Erythroblast (primary cell): Measurements from ENCODE around the gene CEMIP.

Experiments
- GATA1 ChIP-seq: IDR thresholded peaks from 2 replicates; pipeline ENCODE4 v1.6.1; 2011; ENCODE audit warnings: low read depth, mild to moderate bottlenecking, control low read depth, low read length, moderate library complexity
- POLR2A ChIP-seq: IDR thresholded peaks from 2 replicates; pipeline ENCODE4 v1.6.1; 2011; ENCODE audit warnings: mild to moderate bottlenecking, low read length

DNA sequence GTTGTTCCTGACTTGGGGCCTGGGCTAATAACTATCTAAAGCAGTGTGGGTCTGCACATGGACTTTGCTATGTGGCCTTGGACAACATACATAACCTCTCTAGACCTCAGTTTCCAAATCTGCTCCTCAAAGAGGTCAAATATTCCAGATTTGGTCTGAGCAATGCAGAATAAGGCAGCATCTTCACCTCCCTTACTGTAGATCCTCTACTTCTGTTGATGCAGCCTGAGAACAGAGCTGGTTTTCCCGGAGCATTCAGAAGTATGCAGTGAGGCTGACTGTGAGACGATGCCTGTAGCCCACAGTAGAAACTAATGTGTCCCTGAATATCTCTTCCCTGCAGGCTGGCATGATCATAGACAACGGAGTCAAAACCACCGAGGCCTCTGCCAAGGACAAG is 145.1 kb downstream of the CEMIP start:
- TF ChIP-seq POLR2A (no peak), GATA1 (no peak)
